GM21723 (cell line): ENCODE data around the gene ANAPC15.

ENCODE experiments used
- ATAC-seq: cut with Tn5 transposase; IDR thresholded peaks from one replicate; pipeline ENCODE4 v1.9.1; 2021; ENCODE audit warnings: mild to moderate bottlenecking, moderate library complexity; ENCODE audit not compliant: unreplicated experiment

The ANAPC15 gene

DNA sequence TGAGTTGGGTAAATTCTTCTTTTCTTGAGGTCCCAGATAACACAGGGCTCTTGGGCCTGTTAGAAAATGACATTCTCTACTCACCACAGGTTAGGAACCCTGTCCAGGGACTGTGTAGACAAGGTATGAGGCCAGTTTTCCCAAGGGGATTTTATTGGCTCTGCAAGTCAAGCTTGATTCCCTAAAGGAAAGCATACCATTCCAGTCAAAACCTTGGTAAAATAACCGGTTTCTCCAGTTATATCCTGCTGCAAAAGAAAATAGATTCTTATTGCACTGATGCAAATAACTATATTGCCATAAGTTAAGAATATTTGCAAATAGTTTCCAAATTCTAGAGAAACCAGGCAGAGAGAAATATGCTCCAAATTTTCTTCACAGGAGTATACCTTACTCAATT, 13.5 kb upstream of the ANAPC15 start:
- no peak for ATAC-seq

- no peak for ATAC-seq
Observed at GRCh38 chr11:72124046-72124445, 11.6 kb upstream of the ANAPC15 start.

GRCh38 chr11:72123117-72123653, 10.7 kb upstream of the ANAPC15 start:
- ATAC-seq = no peak

GRCh38 chr11:72122607-72123006, 10.1 kb upstream of the ANAPC15 start:
- ATAC-seq = no peak

GRCh38 chr11:72120930-72121329, 8.4 kb upstream of the ANAPC15 start:
- ATAC-seq = no peak

DNA sequence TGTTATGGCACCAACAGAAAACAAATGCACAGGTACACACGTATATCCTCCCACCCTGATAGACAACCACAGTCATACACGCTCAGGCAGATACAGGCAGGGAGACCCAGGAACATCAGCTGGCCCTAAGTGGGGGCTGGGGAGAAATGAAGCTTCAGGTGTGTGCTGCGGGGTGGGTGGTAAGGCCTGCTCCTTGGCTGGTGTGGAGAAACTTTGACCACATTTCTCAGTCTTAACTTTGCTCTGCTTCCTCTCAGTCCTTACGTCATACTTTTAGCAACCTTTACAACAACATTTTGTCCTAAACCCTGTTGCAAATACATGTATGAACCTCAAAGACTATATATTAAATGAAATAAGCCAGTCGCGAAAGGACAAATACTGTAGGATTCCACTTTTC, 6.7 kb upstream of the ANAPC15 start:
- no peak for ATAC-seq

GRCh38 chr11:72116019-72116755, 3.7 kb upstream of the ANAPC15 start:
- no peak for ATAC-seq

DNA sequence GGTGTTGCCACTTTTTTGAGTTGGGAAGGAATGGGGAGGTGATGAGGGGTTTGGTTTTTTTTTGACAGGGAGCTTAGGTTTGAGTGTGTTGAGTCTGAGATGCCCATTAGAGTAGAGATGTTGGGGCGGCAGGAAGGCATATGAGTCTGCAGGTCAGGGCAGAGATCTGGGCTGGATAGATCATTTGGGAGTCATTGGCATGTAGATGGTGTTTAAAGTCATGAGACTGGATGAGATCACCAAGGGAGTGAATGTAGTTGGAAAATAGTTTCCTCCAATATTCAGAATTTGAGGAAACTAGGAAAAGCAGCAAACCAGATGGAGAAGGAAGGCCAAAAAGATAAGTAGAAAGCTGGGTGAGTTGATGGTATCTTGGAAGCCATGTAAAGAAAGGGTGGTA, 2.1 kb upstream of the ANAPC15 start:
- no peak for ATAC-seq

DNA sequence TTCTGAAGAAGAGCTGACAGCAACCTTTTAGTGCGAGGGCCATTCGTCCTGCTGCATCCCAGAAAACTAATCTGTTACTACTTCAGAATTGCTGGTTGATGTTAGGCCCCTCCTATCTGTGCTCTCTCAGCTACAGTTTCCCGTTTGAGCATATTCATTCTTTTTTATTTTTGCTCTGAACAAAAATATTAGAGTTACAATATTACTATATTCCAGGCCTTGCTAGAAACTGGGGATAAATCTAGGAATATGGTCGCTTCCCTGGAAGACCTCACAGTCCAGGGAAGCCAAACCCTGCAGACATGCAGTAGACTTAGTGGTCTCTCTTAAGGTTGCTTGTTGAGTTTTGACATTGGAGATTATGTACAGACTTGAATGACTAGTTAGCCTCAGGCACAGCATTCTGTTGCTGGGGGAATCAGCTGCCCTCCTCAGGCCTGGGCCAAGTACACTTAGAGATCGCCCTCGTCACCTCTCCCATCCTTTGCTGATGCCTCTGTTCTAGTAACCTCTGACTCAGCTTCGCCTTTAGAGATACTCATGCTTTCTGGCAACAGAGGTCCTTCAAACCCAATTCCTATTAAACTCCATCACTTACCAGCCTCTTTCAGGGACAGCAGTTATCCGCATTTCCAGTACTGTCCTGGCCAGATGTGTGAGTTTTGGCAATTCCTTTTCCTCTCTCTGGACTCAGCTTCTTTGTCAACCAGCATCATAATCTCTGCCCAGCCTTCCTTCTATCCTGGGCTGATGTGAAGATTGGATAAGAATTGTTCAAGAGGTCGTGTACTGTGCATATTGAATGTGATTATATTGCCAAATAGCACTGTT, 698 bp upstream of the ANAPC15 start:
- no peak for ATAC-seq

DNA sequence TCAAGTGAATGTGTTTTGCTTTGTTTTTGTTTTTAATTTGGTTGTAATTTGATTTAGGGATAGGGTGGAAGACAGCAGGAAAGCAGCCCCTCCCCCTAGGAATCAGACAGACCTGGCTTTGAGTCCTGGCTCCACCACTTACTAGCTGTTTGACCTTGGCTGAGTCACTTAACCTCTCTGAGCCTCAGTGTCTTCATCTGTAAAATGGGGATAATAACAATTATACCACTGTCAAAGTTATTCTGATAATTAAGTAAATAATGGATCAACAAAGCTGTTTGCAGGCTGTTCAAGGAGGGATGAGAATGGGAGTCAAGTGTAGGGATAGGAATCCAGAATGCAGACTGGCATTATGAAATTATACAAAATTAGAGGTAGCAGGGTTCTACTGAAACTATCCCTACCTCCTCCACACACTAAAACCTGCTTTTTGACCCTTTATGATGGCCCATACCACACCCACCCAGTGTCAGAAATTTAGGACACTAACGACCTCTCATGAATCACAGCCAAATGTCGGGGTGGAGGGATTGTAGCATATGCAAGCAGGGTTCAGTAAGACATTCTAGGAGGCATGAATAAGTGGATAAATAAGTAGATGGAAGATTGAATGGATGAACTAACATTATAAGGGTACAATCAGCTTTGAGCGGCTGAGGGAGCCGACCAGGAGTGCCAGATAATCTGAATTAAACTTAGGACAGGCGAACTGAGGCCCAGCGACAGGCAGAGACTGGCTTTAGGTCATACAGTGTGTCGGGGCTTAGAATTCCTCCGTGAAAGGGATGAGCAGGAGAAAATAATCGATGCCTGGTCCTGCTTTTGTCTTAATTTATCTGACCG, 974 bp downstream of the ANAPC15 start:
- peak; percentile 7 for ATAC-seq

GRCh38 chr11:72105888-72106287, 6.6 kb downstream of the ANAPC15 start, which contains the start of gene TOMT:
TOMT (plus strand) TSS chr11:72105924; CDS start chr11:72105952, 28 bp downstream.
- ATAC-seq = no peak

GRCh38 chr11:72103754-72104167, 8.7 kb downstream of the ANAPC15 start:
- ATAC-seq = peak; percentile 7

DNA sequence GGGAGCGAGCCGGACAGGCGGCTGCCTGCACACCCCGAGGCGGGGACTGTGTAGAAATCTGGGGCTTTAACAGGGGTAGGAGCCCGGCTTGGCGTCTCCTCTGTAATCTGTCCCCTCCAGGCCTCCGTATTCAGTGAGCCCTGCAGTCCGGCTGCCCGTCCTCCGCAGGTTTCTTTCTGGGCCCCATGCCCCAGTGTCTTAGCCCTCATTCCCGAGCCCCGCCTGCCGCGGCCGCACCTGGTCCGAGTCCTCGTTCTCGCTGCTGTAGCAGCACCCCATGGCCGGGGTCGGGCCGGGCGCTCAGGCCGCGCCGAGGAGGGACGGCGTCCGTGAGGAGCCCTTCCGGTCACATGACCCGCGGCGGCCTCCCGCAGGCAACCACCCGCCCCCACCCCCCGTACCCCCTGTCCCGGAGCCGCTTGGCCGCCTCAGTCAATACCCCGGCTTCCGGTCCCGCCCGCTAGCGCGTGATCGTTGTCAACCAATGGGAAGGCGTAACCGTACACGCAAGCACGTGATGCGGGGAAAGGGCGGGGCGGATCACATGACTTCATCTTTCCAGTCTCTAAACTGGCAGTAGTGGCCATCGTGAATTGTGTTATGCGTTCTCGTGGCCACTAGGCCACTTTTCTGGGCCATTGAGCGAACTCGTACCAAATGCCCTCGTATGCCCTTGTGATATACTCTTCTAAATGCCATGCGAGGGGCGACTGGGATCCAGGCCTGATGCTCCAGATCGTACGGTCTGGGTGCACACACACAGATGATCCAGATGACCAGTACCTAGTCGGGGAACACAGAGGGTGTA, 9.3 kb downstream of the ANAPC15 start, which contains the start of gene LAMTOR1:
Gene LAMTOR1, minus strand, starts transcription at position 352 of the 808 bp plus-strand sequence. Its CDS starts 73 bp downstream, at position 279.
- ATAC-seq = peak; percentile 80

DNA sequence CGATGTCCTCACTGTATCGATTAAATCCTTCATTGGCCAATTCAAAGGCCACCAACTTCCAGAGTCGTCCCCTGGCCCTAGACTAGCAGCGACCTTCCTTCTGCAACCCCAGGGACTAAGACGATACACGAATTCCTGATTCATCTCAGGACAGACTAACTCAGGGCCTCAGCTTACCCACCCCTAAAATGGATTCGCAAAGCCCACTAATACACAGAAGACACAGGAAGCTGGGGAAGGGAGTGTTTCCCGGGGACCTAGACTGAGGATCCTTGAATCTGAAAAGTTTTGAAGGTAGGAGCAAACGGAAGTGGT, 9.9 kb downstream of the ANAPC15 start:
- peak; percentile 12 for ATAC-seq

DNA sequence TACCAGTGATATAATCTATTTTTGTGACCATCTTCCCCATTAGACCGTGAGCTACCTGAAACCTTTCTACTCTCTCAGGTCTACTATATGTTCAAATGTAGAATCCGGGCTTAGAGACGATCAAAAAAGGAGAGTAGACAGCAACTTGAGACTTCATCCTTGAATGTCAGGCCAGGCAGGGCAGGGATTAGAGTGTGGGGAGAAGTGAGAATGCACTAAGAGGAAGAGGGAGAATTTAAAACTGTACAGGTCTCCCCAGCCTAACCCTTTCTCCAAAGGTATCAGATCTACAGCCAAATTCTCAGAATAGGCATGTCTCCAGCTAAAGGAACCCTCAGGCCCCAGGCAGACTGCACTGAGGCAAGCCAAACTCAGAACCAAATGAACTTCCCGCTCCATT, 10.3 kb downstream of the ANAPC15 start:
- ATAC-seq = no peak

GRCh38 chr11:72100462-72100861, 12.0 kb downstream of the ANAPC15 start:
- no peak for ATAC-seq

DNA sequence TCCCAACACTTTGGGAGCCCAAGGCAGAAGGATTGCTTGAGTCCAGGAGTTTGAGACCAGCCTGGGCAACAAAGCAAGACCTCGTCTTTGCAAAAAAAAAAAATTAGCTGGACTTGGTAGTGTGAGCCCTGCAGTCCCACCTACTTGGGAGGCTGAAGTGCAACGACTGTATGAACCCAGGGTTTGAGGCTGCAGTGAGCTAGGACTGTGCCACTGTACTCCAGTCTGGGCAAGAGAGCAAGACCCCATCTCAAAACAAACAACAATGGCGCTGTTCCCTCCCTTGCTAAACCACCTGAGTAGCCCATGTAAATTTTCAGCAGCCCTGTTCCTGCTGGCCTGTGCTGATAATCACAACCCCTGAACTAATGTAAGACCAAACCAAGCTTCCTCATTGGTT, 12.5 kb downstream of the ANAPC15 start:
- ATAC-seq = no peak

DNA sequence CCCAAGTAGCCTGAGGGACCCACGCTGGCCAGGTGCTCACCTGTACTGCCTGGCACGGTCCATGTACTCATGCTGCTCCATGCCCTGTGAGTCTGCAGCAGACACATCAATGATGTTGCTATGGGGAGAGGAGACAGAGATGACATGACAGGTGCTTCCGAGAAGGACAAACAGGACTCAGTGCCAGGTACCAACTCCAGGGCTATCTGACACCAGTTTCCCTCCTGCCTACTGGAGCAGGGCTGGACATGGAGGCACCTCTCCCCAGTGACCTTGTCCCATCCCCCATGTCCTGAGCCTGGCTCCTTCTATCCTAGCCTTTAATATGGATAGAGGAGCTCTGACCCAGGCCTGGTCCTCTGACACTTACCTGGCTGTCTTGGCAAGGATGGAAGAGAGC, 13.8 kb downstream of the ANAPC15 start:
- no peak for ATAC-seq

DNA sequence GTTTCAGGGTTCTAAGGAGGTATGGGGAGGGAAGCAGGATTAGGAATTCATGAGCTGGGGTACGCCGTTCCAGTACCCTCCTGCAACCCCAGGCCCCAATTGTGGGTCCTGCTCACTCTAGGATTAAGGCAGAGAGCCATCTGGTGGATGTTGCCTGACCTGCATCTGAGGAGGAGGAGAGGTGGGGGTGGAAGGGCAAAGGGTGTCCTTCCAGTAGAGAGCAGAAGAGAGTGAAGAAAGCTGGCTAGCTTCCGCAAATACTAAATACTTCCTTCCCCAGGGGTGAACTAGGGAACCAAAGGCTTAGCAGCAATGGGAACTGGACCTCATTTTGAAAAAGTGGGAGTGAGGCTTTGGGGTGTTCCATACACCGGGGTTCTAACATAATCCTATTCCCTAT, 21.2 kb downstream of the ANAPC15 start:
- ATAC-seq = no peak
